PC-9 (cell line): ENCODE measurements around the gene PIK3CB.

Source experiments
- CTCF ChIP-seq: fragments of 200-600 bp; sonication (generic); conservative IDR thresholded peaks from 2 replicates; pipeline ENCODE4 v1.6.1; 2017; ENCODE audit warnings: mixed run types, antibody characterized with exemption, mild to moderate bottlenecking, moderate library complexity
- EZH2 ChIP-seq: fragments of 200-600 bp; sonication (generic); IDR thresholded peaks from 2 replicates; pipeline ENCODE4 v1.8.0; 2017; ENCODE audit warnings: antibody characterized with exemption, low read depth

- no peak for TF ChIP-seq CTCF
- no peak for TF ChIP-seq EZH2
Observed at GRCh38 chr3:138775254-138775595, 59.5 kb downstream of the PIK3CB start.
